BJ (cell line): ENCODE measurements around the gene VCL. TPM values are rescaled to one million over a fixed set of nuclear protein-coding genes. Genes with fewer than 3 reads are reported as not detected.

Source experiments
- CTCF ChIA-PET: fragments of 350-600 bp; formaldehyde crosslinking; extraction: SDS; loops from one replicate; lab custom pipeline; 2021; ENCODE audit warnings: antibody characterized with exemption, inconsistent platforms; lab: Yijun Ruan, JAX
- POLR2A ChIA-PET: fragments of 300-600 bp; sonication (Branson Sonifier 250); formaldehyde crosslinking; extraction: SDS; loops from one replicate; lab custom pipeline; 2021; ENCODE audit warnings: antibody characterized with exemption; lab: Charles Lee
- DNase-seq: peaks from one replicate; pipeline ENCODE4 v3.0.0-alpha.2; 2011; ENCODE audit warnings: low read depth
- H3K27me3 ChIP-seq: 2 replicates; pipeline ENCODE4 v1.6.0; 2011; ENCODE audit warnings: low read length; ENCODE audit not compliant: control insufficient read depth, insufficient read depth
- H3K36me3 ChIP-seq: 2 replicates; pipeline ENCODE4 v1.5.1; 2011; ENCODE audit warnings: low read length; ENCODE audit not compliant: control insufficient read depth, insufficient read depth
- H3K4me3 ChIP-seq: 2 replicates; pipeline ENCODE4 v1.5.1; 2011; ENCODE audit warnings: low read depth, mild to moderate bottlenecking, control low read depth, low read length
- polyA plus RNA-seq: library from polyadenylated mRNA; depleted of rRNA; stranded (reverse); fragments of >200 nt; gene quantifications from 2 replicates; pipeline ENCODE4 v1.2.3, GENCODE V29; 2011
- TF ChIP-seq, protein P1 (sequence below): IDR thresholded peaks from 2 replicates; pipeline ENCODE4 v1.5.1; 2011; ENCODE audit warnings: low read depth, mild to moderate bottlenecking, control low read depth, inconsistent platforms, low read length, moderate library complexity; ENCODE audit not compliant: insufficient read depth

Gene VCL
- polyA plus RNA-seq, 1 experiment: 255 TPM

DNA sequence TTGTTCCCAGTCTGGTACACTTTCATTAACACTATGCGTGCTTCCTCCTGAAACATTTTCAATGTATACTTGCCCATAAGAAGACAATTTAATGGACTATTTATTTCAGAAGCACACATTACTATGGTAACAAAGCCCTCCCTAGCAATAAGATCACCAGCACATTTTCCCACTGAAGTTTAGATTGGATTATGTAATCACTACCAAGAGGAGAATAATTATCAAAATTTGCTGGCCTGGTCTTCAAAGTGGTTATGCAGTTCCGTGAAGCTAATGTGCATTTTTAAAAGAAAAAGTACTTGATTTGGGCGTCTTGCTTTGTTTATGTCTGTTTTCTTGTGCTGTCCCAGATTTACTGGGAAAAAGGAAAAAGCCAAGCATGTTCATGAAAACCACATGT lies 90.8 kb downstream of the VCL start:
- TF ChIP-seq, protein P1, sequence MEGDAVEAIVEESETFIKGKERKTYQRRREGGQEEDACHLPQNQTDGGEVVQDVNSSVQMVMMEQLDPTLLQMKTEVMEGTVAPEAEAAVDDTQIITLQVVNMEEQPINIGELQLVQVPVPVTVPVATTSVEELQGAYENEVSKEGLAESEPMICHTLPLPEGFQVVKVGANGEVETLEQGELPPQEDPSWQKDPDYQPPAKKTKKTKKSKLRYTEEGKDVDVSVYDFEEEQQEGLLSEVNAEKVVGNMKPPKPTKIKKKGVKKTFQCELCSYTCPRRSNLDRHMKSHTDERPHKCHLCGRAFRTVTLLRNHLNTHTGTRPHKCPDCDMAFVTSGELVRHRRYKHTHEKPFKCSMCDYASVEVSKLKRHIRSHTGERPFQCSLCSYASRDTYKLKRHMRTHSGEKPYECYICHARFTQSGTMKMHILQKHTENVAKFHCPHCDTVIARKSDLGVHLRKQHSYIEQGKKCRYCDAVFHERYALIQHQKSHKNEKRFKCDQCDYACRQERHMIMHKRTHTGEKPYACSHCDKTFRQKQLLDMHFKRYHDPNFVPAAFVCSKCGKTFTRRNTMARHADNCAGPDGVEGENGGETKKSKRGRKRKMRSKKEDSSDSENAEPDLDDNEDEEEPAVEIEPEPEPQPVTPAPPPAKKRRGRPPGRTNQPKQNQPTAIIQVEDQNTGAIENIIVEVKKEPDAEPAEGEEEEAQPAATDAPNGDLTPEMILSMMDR: no peak
- ChIA-PET CTCF (interaction anchor here (1.1 to 1.4 kb wide), 3 partner anchors 8 to 19 kb away, joined by 3 to 5 read pairs (median 3); no protein-coding TSS in a partner anchor), POLR2A (no interaction called here)
- no peaks in the 10 kb centered on the region for H3K27me3 ChIP-seq
- H3K36me3 ChIP-seq: peaks cover 17% of the 10 kb centered on the region
- DNase-seq: no peak
- no peak overlapping the region for H3K4me3 ChIP-seq

DNA sequence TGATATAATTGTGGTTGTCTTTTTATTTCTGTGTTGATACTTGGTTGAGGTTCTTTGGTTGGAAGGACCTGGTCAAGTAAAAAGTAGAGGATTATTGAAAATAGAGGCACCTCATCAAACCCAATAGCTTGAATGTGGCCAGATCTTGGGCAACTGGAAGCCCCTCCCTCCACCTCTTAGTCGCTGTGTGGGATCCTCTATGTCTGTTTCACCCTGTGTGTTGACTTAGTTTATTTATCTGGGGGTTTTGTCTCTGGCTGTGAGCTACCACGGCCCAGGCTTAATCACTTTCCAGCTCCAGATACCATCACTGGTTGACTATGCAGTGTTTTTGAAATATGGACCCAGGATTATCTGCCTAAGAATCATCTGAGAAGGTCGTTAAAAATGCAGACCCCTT lies 94.5 kb downstream of the VCL start:
- TF ChIP-seq, protein P1: no peak
- H3K4me3 ChIP-seq: no peak overlapping the region
- DNase-seq: no peak
- H3K36me3 ChIP-seq: peaks cover 25% of the 10 kb centered on the region
- CTCF ChIA-PET: interaction anchor here (1.1 kb wide), 1 partner anchor 121 kb away, joined by 3 read pairs; no protein-coding TSS in a partner anchor
- H3K27me3 ChIP-seq: no peaks in the 10 kb centered on the region
- POLR2A ChIA-PET: interaction anchor here (1.0 kb wide), 1 partner anchor 8 kb away, joined by 13 read pairs; no protein-coding TSS in a partner anchor

DNA sequence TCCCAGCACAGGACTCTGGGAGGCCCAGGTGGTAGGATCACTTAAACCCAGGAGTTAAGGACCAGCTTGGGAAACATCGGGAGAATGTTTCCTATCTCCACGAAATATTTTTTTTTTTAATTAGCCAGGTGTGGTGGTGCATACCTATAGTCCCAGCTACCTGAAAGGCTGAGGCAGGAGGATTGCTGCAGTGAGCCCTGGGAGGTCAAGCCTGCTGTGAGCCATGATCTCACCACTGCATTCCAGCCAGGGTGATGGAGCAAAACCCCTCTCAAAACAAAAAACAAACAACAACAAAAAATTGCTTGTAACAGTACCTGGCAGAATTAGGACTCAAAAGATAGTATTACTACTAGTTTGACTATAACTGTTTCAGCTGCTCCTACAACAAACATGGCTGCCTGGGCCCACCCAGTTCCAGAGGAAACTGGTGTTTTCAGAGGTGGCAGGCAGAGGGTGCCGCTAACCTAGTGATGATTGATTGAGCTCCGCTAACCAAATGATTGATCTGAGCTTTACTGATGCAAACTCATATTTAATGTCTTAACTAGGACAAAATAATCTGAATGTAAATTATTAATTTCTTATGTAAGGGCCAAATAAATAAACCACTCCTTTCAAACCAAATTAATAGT lies 95.7 kb downstream of the VCL start:
- Histone ChIP-seq H3K27me3 (no peaks in the 10 kb centered on the region), H3K4me3 (no peak overlapping the region), H3K36me3 (peaks cover 35% of the 10 kb centered on the region)
- TF ChIP-seq, protein P1: no peak
- CTCF ChIA-PET: interaction anchor here (0.6 to 1.8 kb wide), 3 partner anchors 13 to 401 kb away, joined by 3 to 10 read pairs (median 3); no protein-coding TSS in a partner anchor
- DNase-seq: no peak
- POLR2A ChIA-PET: interaction anchor here (0.6 kb wide), 1 partner anchor 9 kb away, joined by 5 read pairs; no protein-coding TSS in a partner anchor

DNA sequence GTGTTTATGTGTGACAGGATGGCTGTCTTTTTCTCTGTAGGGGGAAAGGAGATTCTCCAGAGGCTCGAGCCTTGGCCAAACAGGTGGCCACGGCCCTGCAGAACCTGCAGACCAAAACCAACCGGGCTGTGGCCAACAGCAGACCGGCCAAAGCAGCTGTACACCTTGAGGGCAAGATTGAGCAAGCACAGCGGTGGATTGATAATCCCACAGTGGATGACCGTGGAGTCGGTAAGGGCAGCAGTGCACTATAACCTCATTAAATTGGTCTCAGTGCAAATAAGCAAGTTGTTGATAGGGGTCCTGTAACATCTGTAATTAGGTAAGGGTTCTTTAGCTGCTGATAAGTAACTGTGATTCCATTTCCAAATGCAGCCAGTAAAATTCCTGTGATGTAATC lies 96.3 kb downstream of the VCL start:
- no peak for DNase-seq
- Histone ChIP-seq H3K4me3 (no peak overlapping the region), H3K27me3 (no peaks in the 10 kb centered on the region), H3K36me3 (peaks cover 36% of the 10 kb centered on the region)
- POLR2A ChIA-PET: interaction anchor here (0.6 kb wide), 1 partner anchor 19 kb away, joined by 3 read pairs; no protein-coding TSS in a partner anchor
- CTCF ChIA-PET: interaction anchor here (1.4 to 1.8 kb wide), 2 partner anchors 13 to 17 kb away, joined by 3 to 10 read pairs; no protein-coding TSS in a partner anchor
- TF ChIP-seq, protein P1: no peak

DNA sequence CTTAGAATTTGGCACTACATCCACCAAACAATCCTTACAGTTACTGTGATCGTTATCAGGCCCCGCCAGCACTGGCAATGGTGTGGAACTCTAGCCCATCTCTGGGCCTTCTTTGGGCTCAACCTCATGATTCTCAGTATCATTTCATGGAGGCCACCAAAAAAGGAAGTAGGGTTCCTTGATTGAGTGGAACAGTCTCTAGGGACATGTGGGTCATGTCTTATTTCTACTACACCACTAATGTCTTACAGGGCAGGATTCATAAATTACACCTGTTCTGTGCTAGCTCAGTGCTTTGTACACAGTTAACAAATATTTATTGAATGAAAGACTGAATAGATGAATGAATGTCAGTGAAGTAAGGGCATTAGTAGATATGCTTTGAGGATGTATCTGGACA lies 98.9 kb downstream of the VCL start:
- TF ChIP-seq, protein P1: no peak
- ChIA-PET CTCF (interaction anchor here (1.0 to 1.5 kb wide), 2 partner anchors 11 to 116 kb away, joined by 3 read pairs; no protein-coding TSS in a partner anchor), POLR2A (no interaction called here)
- Histone ChIP-seq H3K36me3 (peaks cover 37% of the 10 kb centered on the region), H3K27me3 (no peaks in the 10 kb centered on the region), H3K4me3 (no peak overlapping the region)
- no peak for DNase-seq
